GM21528 (cell line): Measurements from ENCODE around the gene NAPA.
"Not testable (repeated sequence)": the region's sequence is repeated elsewhere in the genome, so short reads cannot be mapped to it uniquely, and the experiment has no call there.

Experiments
- ATAC-seq: cut with Tn5 transposase; IDR thresholded peaks from one replicate; pipeline ENCODE4 v1.9.1; 2021; ENCODE audit warnings: mild to moderate bottlenecking, moderate library complexity; ENCODE audit not compliant: unreplicated experiment, low FRiP score

Gene NAPA

GRCh38 chr19:47489072-47489914 lies 25.6 kb downstream of the NAPA start:
- no peak for ATAC-seq

GRCh38 chr19:47487551-47488515 lies 27.0 kb downstream of the NAPA start:
- ATAC-seq: no peak

GRCh38 chr19:47486900-47487299 lies 28.0 kb downstream of the NAPA start:
- no peak for ATAC-seq

GRCh38 chr19:47486220-47486619 lies 28.6 kb downstream of the NAPA start:
- not testable (repeated sequence) for ATAC-seq

- ATAC-seq: no peak
Observed at GRCh38 chr19:47485210-47485609, 29.7 kb downstream of the NAPA start.

GRCh38 chr19:47483800-47484690 lies 30.8 kb downstream of the NAPA start, which contains the start of gene KPTN:
TSS of gene KPTN (minus strand) at chr19:47484219. CDS start at chr19:47484160, 59 bp downstream.
- peak; percentile 60 for ATAC-seq

- ATAC-seq: no peak
Observed at GRCh38 chr19:47483200-47483599, 31.7 kb downstream of the NAPA start.

- no peak for ATAC-seq
Observed at GRCh38 chr19:47481460-47482052, 33.3 kb downstream of the NAPA start.

GRCh38 chr19:47480658-47481057 lies 34.2 kb downstream of the NAPA start:
- ATAC-seq: no peak

- no peak for ATAC-seq
Observed at GRCh38 chr19:47479701-47480503, 35.0 kb downstream of the NAPA start.

GRCh38 chr19:47476438-47476972 lies 38.4 kb downstream of the NAPA start:
- no peak for ATAC-seq

- no peak for ATAC-seq
Observed at GRCh38 chr19:47475465-47475864, 39.4 kb downstream of the NAPA start.

- no peak for ATAC-seq
Observed at GRCh38 chr19:47473336-47473735, 41.5 kb downstream of the NAPA start.

- ATAC-seq: no peak
Observed at GRCh38 chr19:47471733-47472457, 43.0 kb downstream of the NAPA start, which contains the start of gene SLC8A2. TSS of gene SLC8A2 (minus strand) at chr19:47471893. CDS start at chr19:47466403, 5,490 bp downstream.

GRCh38 chr19:47471381-47471732 lies 43.5 kb downstream of the NAPA start:
- no peak for ATAC-seq

- no peak for ATAC-seq
Observed at GRCh38 chr19:47470447-47471195, 44.2 kb downstream of the NAPA start.

- ATAC-seq: no peak
Observed at GRCh38 chr19:47469719-47470118, 45.1 kb downstream of the NAPA start.
